IPS-NIHi11 (cell line): ENCODE measurements around the gene DET1.
"Not testable (repeated sequence)": the region's sequence is repeated elsewhere in the genome, so short reads cannot be mapped to it uniquely, and the experiment has no call there.

Experiments used
- DNase-seq: peaks from one replicate; pipeline ENCODE4 v3.0.0; 2012; ENCODE audit warnings: mixed read lengths, low spot score

Gene DET1

DNA sequence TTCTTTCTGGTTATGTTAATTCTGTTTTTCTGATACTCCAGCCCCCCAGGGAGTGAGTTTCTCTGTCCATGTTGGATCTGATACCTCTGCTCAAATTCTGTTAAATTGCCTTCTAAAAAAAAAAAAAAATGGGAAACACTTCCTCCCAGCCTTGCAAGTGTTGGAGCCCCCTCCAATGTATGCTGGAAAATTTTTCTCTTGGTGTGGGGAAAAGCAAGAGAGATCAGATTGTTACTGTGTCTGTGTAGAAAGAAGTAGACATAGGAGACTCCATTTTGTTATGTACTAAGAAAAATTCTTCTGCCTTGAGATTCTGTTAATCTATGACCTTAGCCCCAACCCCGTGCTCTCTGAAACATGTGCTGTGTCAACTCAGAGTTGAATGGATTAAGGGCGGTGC lies 6.1 kb downstream of the DET1 start:
- DNase-seq = not testable (repeated sequence)

DNA sequence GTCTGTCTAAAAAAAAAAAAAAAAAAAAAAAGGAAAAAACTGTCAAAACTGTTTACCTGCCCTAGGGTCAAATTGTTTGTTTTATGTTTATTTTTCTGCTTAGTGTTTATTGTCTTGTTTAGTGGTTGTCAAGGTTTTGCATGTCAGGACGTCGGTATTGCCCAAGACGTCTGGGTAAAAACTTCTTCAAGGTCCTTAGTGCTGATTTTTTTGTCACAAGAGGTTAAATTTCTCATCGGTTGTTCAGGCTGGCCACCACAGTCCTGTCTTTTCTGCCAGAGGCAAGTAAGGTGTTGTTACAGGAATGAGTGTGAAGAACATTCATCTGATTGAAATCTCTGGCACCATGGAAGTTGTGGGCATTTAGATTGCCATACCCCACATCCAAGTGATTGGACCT lies 7.0 kb downstream of the DET1 start:
- no peak for DNase-seq

GRCh38 chr15:88538972-88539371 lies 7.5 kb downstream of the DET1 start:
- no peak for DNase-seq

DNA sequence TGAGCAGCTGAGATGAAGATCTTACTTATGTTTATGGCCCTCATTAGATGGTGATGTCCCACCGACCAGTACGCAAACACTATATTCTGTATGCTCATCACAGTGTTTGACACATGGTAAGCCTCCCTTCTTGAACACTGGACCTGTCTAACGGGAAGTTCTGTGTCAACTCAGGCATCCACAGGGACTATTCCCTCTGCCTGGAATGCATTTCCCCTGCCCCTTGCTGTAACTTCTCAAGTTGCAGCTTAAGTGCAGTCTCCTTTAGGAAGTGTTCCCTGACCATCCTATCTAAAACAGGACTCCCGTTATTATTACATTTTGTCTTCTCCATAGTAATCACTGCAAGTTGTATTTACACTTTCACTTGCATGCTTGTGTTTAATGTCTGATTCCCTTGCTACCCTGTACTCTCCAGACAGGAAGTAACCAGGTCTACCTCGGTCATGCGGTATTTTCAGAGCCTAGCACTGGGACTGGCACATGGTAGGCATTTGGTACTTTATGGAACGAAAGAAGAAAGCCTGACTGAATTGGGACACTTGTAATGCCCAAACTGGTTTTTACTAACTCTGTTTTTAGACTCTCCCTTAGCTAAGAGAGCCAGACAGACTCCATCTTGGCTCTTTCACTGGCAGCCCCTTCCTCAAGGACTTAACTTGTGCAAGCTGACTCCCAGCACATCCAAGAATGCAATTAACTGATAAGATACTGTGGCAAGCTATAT lies 8.7 kb downstream of the DET1 start:
- no peak for DNase-seq

GRCh38 chr15:88535607-88536313 lies 10.7 kb downstream of the DET1 start:
- no peak for DNase-seq

DNA sequence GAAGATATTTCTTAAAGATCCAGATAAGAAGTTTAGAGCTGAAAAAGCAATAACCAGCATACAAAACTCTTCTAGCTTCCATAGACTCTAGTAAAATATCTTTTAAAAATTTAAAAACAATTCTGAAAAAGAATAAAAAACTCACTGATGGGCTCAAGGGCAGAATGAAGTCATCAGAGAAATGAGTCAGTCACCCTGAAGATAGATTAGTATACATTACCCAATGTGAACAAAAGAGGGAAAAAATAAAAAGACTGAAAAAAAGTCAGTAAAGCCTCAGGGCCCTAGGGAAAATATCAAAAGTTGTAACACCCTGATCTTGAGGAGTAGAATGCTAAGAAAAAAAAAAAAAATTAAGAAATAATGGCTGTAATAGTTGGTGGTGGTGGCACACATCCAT lies 11.4 kb downstream of the DET1 start:
- no peak for DNase-seq

GRCh38 chr15:88533376-88533775 lies 13.1 kb downstream of the DET1 start:
- DNase-seq = no peak

DNA sequence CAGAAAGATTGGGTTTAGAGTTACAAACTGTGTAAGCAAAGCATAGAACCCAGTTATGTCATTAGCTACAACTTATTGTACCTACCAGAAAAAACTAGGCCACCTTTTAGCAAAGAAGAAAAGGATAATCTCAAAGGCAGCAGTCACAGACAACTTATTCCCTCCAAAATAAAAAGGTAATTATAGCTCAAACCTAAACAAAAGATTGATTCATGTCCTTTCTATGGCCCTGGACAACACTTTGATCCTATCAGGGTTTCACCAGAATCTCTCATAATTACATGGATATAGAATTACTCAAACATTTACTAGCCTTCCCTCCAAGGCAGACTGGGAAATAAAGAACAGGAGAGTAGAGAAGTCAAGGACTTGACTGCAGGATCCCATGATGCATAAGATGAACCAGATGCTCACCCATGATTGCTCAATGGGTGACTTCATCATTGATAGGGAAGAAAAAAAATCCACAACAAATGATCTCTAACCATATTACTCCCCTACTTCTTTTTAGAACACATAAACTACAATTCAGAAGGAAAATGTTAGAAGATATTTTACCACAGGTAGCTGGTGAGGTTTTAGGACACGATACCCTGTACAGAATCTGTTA lies 17.4 kb downstream of the DET1 start:
- no peak for DNase-seq

DNA sequence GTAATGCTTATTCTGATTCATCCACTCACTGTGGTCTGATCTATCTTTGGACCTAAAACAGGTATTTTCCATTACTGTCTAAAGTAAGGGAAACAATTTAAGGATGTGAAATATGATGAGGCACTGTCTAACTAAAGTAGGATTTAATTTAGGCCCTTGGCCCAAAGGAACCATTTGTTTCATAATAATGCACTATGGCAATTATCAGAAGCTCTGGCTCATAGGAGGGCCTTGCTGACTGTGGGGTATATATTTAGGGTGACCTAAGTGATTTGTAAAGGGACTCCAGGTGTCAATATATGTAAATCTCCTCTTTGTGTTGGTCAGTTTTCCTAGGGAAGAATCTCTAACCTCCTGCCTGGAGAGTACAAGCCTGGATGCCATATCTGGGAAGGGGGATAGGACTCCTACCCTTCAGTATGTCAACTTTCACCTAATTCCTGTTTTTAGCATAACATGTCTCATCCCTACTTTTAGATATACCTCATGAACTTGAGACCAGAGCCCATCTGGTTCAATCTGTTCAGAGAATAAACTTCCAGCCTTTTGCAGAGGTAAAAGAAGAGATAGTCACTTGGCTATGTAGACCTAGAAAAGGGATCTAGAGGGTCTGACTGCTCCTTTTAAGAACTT lies 20.1 kb downstream of the DET1 start:
- DNase-seq = no peak

- DNase-seq = no peak
Observed at GRCh38 chr15:88525418-88525817, 21.1 kb downstream of the DET1 start.

DNA sequence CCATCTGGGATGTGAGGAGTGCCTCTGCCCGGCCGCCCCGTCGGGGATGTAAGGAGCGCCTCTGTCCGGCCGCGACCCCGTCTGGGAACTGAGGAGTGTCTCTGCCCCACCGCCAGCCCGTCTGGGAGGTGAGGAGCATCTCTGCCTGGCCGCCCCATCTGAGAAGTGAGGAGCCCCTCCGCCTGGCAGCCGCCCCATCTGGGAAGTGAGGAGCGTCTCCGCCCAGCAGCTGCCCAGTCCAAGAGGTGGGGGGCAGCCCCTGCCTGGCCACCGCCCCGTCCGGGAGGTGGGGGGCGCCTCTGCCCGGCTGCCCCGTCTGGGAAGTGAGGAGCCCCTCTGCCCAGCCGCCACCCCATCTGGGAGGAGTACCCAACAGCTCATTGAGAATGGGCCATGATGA lies 22.4 kb downstream of the DET1 start:
- DNase-seq = not testable (repeated sequence)

GRCh38 chr15:88518903-88519302 lies 27.6 kb downstream of the DET1 start:
- DNase-seq = no peak

DNA sequence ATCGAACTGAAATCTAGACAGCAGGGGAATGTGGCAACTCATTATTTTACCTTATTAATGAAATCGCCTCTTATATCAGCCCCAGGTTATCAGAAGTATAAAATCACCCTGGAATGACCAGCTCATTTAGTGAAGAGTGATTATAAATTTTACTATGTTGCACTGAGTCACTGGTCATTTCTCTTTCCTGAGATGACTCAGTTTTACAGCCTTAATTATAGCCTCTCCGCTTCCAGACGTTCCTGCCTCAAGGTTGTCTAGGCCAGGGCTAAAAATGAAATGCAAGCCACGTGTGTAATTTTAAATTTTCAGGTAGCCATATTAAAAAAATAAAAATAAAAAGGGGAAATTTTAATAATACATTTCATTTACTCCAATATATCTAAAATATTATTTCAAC lies 33.3 kb downstream of the DET1 start:
- DNase-seq = no peak

DNA sequence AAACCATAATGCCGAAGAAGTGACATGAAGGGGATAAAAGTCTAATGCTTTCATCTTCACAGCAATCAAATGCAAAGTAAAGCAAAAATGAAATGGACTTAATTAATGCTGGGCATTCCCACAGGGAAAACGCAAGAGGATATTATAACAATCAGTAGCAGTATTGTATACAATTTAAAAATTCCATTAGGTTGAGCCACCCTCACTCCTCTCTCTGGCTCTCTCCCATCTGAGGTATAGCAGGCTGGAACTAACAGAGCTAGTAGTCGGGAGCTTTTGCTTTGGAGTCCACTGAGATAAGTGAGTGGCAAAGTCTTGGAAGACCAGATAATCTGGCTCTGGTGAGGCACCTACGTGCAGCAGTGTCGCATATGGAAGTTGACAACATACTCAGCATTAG lies 33.9 kb downstream of the DET1 start:
- no peak for DNase-seq

- no peak for DNase-seq
Observed at GRCh38 chr15:88512078-88512477, 34.4 kb downstream of the DET1 start.

DNA sequence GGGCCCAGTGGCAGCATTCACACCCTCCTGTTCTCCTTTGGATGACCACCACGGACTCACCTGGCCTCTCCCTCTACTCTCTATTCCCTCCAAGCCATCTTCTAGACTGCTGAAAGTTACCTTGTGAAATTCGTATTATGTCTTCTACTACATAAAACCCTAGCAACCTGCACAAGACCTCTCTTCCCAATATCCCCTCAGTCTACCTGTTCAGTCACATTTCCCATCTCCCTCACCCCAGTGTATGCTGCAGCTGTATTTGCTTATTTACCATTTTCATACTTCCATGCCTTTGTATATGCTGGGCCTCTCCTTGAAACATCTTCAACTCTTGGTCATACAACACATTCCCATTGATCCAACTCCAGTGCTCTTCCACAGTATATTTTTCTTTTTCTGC lies 35.3 kb downstream of the DET1 start:
- DNase-seq = no peak

- no peak for DNase-seq
Observed at GRCh38 chr15:88509964-88510363, 36.5 kb downstream of the DET1 start.

DNA sequence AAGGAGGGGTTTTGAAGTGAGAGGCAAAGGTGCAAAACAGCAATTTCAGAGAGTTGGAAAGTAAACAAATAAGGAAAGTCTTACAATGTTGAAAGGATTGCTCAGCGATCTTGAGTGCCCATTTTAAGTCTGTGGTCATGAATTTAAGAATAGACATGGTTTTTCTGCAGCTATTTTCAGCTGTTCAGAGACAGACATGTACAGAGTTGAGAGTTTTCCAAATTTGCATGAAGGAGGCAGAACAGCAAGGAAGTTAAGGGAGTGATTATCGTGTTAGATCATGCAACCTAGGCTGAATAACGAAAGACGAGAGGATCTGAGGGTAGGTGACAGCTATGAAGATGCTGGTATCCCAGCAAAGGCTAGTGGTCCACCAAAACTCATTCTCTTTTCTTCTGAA lies 37.2 kb downstream of the DET1 start:
- no peak for DNase-seq

DNA sequence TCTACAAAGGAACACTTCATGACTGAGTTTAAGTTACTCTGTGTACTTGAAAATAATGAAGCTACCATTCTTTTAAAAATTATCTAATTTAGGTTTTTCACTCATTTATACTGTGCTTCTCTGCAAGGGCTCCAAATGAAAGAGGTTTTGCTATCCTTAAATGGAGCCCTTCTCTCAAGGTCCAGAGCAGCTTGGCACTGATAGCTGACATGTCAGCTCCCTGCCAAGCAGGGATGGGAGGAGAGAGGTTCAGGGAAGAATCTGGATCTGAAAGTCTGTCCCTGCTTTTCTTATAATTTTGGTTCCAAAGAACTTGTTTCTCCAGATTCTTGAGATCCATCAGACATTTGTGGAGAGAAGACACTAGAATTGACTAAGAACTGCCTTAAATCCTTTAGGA lies 39.9 kb downstream of the DET1 start:
- DNase-seq = no peak

- no peak for DNase-seq
Observed at GRCh38 chr15:88505721-88506120, 40.8 kb downstream of the DET1 start.

GRCh38 chr15:88504445-88504844 lies 42.0 kb downstream of the DET1 start:
- no peak for DNase-seq

DNA sequence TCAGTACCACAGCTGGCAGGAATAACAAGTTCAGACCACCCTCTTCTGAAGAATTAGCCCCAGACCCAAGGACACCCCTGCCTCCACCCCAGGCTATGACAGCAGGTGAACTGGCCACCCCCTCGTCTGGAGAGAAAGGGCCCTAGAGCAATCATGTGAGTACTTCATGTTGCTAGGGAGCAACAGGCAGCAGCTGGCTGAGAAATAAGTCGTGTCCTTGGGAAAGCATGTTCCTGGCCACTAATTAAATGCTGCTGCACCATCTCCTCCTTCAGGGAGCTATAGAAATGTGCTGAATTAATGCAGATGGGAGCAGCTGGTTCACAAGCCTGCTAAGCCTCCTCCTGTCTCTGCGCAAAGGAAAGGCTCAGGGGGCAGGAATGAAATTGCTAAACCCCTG lies 47.5 kb downstream of the DET1 start:
- DNase-seq = no peak
